GM12878 (cell line): ENCODE measurements around the gene SLC27A5. TPM values are rescaled to one million over a fixed set of nuclear protein-coding genes. Genes with fewer than 3 reads are reported as not detected.

Experiments
- ATF7 ChIP-seq: fragments of 450-650 bp; IDR thresholded peaks from 2 replicates; pipeline ENCODE4 v1.6.1; 2016; ENCODE audit warnings: low read depth, mild to moderate bottlenecking
- CREB1 ChIP-seq: IDR thresholded peaks from 2 replicates; pipeline ENCODE4 v1.6.1; 2012; ENCODE audit warnings: low read depth, mild to moderate bottlenecking, inconsistent platforms
- DPF2 ChIP-seq: fragments of 450-650 bp; IDR thresholded peaks from 2 replicates; pipeline ENCODE4 v1.6.1; 2017; ENCODE audit warnings: mild to moderate bottlenecking
- ETV6 ChIP-seq, 2 experiments: fragments of 450-650 bp in 1 of 2; IDR thresholded peaks in 1 of 2; conservative IDR thresholded peaks in 1 of 2; 2 replicates each; pipeline ENCODE4 v1.6.1; 2014; ENCODE audit warnings: antibody characterized with exemption in 1 of 2, borderline replicate concordance in 1 of 2, low read depth in 1 of 2, mild to moderate bottlenecking in 1 of 2, moderate library complexity in 1 of 2
- HDAC6 ChIP-seq: fragments of 200-600 bp; sonication (generic); IDR thresholded peaks from one replicate; pipeline ENCODE4 v1.8.0; 2017; ENCODE audit warnings: antibody characterized with exemption; ENCODE audit not compliant: unreplicated experiment
- IRF4 ChIP-seq: IDR thresholded peaks from 2 replicates; pipeline ENCODE4 v1.6.1; 2011; ENCODE audit warnings: low read depth, low read length
- POLR2AphosphoS5 ChIP-seq: IDR thresholded peaks from 2 replicates; pipeline ENCODE4 v1.6.1; 2011; ENCODE audit warnings: mild to moderate bottlenecking, low read length, inconsistent platforms
- SMC3 ChIP-seq: IDR thresholded peaks from 2 replicates; pipeline ENCODE4 v1.6.1; 2011; ENCODE audit warnings: low read length, improper control_type of control experiment, borderline replicate concordance
- TAF1 ChIP-seq: IDR thresholded peaks from 2 replicates; pipeline ENCODE4 v1.6.1; 2011; ENCODE audit warnings: mild to moderate bottlenecking, low read depth, low read length, borderline replicate concordance
- ZBED1 ChIP-seq: IDR thresholded peaks from 2 replicates; pipeline ENCODE4 v1.6.1; 2016; ENCODE audit warnings: borderline replicate concordance
- ZNF217 ChIP-seq: fragments of 450-650 bp; IDR thresholded peaks from 2 replicates; pipeline ENCODE4 v1.6.1; 2017; ENCODE audit warnings: antibody characterized with exemption, mild to moderate bottlenecking
- polyA plus RNA-seq, 11 experiments: library from polyadenylated mRNA; depleted of rRNA in 4 of 11; unstranded in 6 of 11; stranded (reverse) in 5 of 11; fragments of >200 nt; fragmentation: Nextera tagmentation in 4 of 11; fragmentation: Illumina TruSeq in 1 of 11; extraction: Ambion mirVana in 4 of 11; extraction: Trizol in 1 of 11; gene quantifications; 1 replicate in 1 of 11; 2 replicates in 10 of 11; pipeline versions ENCODE4 v1.2.1 to v1.2.3, GENCODE V29; 2011 to 2016; ENCODE audit warnings: inconsistent platforms in 2 of 11, missing spikeins in 2 of 11, low read depth in 1 of 11
- total RNA-seq, 4 experiments: library from RNA; depleted of rRNA in 3 of 4; stranded (reverse); fragments of >200 nt in 3 of 4; fragmentation: Illumina TruSeq in 1 of 4; extraction: Trizol in 1 of 4; gene quantifications; 2 replicates each; pipeline versions ENCODE4 v1.2.1 to v1.2.3, GENCODE V29; 2013 to 2021
- TF ChIP-seq, protein P1 (sequence below): fragments of 150-350 bp; IDR thresholded peaks from 2 replicates; pipeline ENCODE4 v1.6.1; 2016; ENCODE audit warnings: low read depth, low read length
- TF ChIP-seq, protein P2 (sequence below): IDR thresholded peaks from 2 replicates; pipeline ENCODE4 v1.6.1; 2011; ENCODE audit warnings: low read depth, low read length, improper control_type of control experiment, borderline replicate concordance
- TF ChIP-seq, protein P3 (sequence below): fragments of 450-650 bp; formaldehyde crosslinking; IDR thresholded peaks from 2 replicates; pipeline ENCODE4 v1.5.0; 2022; ENCODE audit warnings: mild to moderate bottlenecking, missing genetic modification characterization
- TF ChIP-seq, protein P4 (sequence below): fragments of 450-650 bp; IDR thresholded peaks from 2 replicates; pipeline ENCODE4 v1.6.1; 2017; ENCODE audit warnings: mild to moderate bottlenecking, moderate library complexity
- TF ChIP-seq, protein P5 (sequence below): IDR thresholded peaks from 2 replicates; pipeline ENCODE4 v1.6.1; 2011; ENCODE audit warnings: borderline replicate concordance, low read depth, mild to moderate bottlenecking, moderate library complexity, low read length; ENCODE audit not compliant: insufficient read depth, poor library complexity, severe bottlenecking

The SLC27A5 gene
- total and polyA plus RNA-seq, 10 of the 15 experiments (the other 5 are each of a cell fraction or from before 2014, with no cell fraction given) = 21.2 to 127 (median 31.8) TPM

DNA sequence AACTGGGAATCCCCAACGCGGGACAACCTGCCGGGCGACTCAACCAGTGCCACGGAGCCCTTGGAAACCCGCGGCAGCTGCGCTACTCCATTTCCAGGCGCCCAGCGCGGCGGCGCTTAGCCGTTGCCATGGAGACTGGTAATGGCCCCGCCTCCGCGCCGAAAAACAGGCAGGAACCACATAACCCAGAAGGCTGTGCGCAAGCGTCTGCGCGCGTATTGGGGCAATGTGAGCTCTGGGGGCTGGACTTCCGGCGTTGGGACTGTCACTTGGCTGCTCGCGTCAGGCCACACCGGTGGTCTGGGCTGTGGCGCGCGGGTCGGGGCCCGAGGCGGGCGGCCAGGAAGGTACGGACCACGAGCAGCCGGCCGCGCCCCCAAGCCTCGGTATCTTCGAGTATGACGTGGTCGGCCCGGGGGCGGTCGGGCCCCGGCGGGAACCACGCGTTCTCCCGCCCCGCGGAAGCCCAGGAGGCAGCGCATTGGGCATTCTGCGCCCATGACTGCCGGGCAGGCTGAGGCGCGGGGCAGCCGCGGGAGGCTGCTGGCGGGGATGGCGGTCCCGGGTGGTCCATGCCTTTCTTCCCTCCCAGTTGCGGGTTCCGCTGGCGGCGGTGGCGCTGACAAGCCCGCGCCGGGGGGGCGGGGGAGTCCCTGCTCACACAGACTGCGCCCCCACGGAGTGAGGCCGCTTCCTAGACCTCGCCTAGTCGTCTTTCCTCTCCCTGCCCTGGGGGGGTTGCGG, 60.3 kb downstream of the SLC27A5 start, which contains the start of gene ZNF324B (continued):
- TF ChIP-seq ZNF217 = no peak
- TF ChIP-seq TAF1 = peak; percentile 33; the same call in 1 of the 2 replicates
- TF ChIP-seq ETV6 (conservative IDR thresholded peaks at IDR 0.05 in 1 of 2, IDR thresholded peaks at IDR 0.05 in 1 of 2; ENCODE audit: borderline replicate concordance in 1 of 2, low read depth in 1 of 2) = no peak
- peak; percentile 44; the same call in 1 of the 2 replicates for TF ChIP-seq POLR2AphosphoS5
- no peak for TF ChIP-seq IRF4
- TF ChIP-seq HDAC6 = no peak
- no peak for TF ChIP-seq SMC3
- TF ChIP-seq CREB1 = peak; percentile 83
- TF ChIP-seq, protein P1, sequence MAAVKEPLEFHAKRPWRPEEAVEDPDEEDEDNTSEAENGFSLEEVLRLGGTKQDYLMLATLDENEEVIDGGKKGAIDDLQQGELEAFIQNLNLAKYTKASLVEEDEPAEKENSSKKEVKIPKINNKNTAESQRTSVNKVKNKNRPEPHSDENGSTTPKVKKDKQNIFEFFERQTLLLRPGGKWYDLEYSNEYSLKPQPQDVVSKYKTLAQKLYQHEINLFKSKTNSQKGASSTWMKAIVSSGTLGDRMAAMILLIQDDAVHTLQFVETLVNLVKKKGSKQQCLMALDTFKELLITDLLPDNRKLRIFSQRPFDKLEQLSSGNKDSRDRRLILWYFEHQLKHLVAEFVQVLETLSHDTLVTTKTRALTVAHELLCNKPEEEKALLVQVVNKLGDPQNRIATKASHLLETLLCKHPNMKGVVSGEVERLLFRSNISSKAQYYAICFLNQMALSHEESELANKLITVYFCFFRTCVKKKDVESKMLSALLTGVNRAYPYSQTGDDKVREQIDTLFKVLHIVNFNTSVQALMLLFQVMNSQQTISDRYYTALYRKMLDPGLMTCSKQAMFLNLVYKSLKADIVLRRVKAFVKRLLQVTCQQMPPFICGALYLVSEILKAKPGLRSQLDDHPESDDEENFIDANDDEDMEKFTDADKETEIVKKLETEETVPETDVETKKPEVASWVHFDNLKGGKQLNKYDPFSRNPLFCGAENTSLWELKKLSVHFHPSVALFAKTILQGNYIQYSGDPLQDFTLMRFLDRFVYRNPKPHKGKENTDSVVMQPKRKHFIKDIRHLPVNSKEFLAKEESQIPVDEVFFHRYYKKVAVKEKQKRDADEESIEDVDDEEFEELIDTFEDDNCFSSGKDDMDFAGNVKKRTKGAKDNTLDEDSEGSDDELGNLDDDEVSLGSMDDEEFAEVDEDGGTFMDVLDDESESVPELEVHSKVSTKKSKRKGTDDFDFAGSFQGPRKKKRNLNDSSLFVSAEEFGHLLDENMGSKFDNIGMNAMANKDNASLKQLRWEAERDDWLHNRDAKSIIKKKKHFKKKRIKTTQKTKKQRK = no peak
- TF ChIP-seq, protein P2, sequence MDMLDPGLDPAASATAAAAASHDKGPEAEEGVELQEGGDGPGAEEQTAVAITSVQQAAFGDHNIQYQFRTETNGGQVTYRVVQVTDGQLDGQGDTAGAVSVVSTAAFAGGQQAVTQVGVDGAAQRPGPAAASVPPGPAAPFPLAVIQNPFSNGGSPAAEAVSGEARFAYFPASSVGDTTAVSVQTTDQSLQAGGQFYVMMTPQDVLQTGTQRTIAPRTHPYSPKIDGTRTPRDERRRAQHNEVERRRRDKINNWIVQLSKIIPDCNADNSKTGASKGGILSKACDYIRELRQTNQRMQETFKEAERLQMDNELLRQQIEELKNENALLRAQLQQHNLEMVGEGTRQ = no peak
- peak; percentile 67 for TF ChIP-seq DPF2
- no peak for TF ChIP-seq ZBED1
- TF ChIP-seq, protein P3, sequence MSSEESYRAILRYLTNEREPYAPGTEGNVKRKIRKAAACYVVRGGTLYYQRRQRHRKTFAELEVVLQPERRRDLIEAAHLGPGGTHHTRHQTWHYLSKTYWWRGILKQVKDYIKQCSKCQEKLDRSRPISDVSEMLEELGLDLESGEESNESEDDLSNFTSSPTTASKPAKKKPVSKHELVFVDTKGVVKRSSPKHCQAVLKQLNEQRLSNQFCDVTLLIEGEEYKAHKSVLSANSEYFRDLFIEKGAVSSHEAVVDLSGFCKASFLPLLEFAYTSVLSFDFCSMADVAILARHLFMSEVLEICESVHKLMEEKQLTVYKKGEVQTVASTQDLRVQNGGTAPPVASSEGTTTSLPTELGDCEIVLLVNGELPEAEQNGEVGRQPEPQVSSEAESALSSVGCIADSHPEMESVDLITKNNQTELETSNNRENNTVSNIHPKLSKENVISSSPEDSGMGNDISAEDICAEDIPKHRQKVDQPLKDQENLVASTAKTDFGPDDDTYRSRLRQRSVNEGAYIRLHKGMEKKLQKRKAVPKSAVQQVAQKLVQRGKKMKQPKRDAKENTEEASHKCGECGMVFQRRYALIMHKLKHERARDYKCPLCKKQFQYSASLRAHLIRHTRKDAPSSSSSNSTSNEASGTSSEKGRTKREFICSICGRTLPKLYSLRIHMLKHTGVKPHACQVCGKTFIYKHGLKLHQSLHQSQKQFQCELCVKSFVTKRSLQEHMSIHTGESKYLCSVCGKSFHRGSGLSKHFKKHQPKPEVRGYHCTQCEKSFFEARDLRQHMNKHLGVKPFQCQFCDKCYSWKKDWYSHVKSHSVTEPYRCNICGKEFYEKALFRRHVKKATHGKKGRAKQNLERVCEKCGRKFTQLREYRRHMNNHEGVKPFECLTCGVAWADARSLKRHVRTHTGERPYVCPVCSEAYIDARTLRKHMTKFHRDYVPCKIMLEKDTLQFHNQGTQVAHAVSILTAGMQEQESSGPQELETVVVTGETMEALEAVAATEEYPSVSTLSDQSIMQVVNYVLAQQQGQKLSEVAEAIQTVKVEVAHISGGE (CRISPR knock-in tag) = no peak
- TF ChIP-seq, protein P4, sequence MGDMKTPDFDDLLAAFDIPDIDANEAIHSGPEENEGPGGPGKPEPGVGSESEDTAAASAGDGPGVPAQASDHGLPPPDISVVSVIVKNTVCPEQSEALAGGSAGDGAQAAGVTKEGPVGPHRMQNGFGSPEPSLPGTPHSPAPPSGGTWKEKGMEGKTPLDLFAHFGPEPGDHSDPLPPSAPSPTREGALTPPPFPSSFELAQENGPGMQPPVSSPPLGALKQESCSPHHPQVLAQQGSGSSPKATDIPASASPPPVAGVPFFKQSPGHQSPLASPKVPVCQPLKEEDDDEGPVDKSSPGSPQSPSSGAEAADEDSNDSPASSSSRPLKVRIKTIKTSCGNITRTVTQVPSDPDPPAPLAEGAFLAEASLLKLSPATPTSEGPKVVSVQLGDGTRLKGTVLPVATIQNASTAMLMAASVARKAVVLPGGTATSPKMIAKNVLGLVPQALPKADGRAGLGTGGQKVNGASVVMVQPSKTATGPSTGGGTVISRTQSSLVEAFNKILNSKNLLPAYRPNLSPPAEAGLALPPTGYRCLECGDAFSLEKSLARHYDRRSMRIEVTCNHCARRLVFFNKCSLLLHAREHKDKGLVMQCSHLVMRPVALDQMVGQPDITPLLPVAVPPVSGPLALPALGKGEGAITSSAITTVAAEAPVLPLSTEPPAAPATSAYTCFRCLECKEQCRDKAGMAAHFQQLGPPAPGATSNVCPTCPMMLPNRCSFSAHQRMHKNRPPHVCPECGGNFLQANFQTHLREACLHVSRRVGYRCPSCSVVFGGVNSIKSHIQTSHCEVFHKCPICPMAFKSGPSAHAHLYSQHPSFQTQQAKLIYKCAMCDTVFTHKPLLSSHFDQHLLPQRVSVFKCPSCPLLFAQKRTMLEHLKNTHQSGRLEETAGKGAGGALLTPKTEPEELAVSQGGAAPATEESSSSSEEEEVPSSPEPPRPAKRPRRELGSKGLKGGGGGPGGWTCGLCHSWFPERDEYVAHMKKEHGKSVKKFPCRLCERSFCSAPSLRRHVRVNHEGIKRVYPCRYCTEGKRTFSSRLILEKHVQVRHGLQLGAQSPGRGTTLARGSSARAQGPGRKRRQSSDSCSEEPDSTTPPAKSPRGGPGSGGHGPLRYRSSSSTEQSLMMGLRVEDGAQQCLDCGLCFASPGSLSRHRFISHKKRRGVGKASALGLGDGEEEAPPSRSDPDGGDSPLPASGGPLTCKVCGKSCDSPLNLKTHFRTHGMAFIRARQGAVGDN = no peak
- TF ChIP-seq, protein P5, sequence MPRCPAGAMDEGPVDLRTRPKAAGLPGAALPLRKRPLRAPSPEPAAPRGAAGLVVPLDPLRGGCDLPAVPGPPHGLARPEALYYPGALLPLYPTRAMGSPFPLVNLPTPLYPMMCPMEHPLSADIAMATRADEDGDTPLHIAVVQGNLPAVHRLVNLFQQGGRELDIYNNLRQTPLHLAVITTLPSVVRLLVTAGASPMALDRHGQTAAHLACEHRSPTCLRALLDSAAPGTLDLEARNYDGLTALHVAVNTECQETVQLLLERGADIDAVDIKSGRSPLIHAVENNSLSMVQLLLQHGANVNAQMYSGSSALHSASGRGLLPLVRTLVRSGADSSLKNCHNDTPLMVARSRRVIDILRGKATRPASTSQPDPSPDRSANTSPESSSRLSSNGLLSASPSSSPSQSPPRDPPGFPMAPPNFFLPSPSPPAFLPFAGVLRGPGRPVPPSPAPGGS = no peak
- no peak for TF ChIP-seq ATF7
